ENCODE results near the gene FFAR4. TPM values are rescaled to one million over a fixed set of nuclear protein-coding genes. Genes with fewer than 3 reads are reported as not detected.

The FFAR4 gene
- total RNA-seq, 1 donor from 2014 or later = 1.6 TPM

GRCh38 chr10:93572606-93573005, 6.1 kb downstream of the FFAR4 start:
- DNase-seq = no peak

GRCh38 chr10:93573051-93573909, 6.8 kb downstream of the FFAR4 start:
- DNase-seq = no peak

GRCh38 chr10:93573924-93574323, 7.5 kb downstream of the FFAR4 start:
- DNase-seq = no peak

GRCh38 chr10:93576888-93577287, 10.4 kb downstream of the FFAR4 start:
- DNase-seq = no peak

GRCh38 chr10:93577565-93577964, 11.1 kb downstream of the FFAR4 start:
- DNase-seq = no peak

- no peak for DNase-seq
Observed at GRCh38 chr10:93579089-93579488, 12.6 kb downstream of the FFAR4 start.

GRCh38 chr10:93579985-93580711, 13.7 kb downstream of the FFAR4 start:
- no peak for DNase-seq

GRCh38 chr10:93580828-93581227, 14.4 kb downstream of the FFAR4 start:
- DNase-seq = no peak

- no peak for DNase-seq
Observed at GRCh38 chr10:93584445-93584844, 18.0 kb downstream of the FFAR4 start.

- DNase-seq = no peak
Observed at GRCh38 chr10:93589648-93590562, 23.4 kb downstream of the FFAR4 start.

- no peak for DNase-seq
Observed at GRCh38 chr10:93590638-93591037, 24.2 kb downstream of the FFAR4 start.

GRCh38 chr10:93591065-93591808, 24.8 kb downstream of the FFAR4 start:
- no peak for DNase-seq

- no peak for DNase-seq
Observed at GRCh38 chr10:93593254-93593653, 26.8 kb downstream of the FFAR4 start.

GRCh38 chr10:93593749-93594148, 27.3 kb downstream of the FFAR4 start:
- DNase-seq = no peak

GRCh38 chr10:93594518-93594917, 28.1 kb downstream of the FFAR4 start:
- no peak for DNase-seq

GRCh38 chr10:93595378-93596161, 29.1 kb downstream of the FFAR4 start:
- DNase-seq = no peak

GRCh38 chr10:93596539-93596938, 30.1 kb downstream of the FFAR4 start:
- DNase-seq = no peak

GRCh38 chr10:93597075-93597599, 30.7 kb downstream of the FFAR4 start:
- DNase-seq = no peak

- no peak for DNase-seq
Observed at GRCh38 chr10:93598157-93598556, 31.7 kb downstream of the FFAR4 start.

GRCh38 chr10:93599335-93599734, 32.9 kb downstream of the FFAR4 start:
- no peak for DNase-seq

- no peak for DNase-seq
Observed at GRCh38 chr10:93599778-93600177, 33.3 kb downstream of the FFAR4 start.

Measured in skin of body (tissue), 2 donors.